SK-N-SH (cell line): Measurements from ENCODE around the gene YAP1. TPM values are rescaled to one million over a fixed set of nuclear protein-coding genes. Genes with fewer than 3 reads are reported as not detected.

Experiments
- ELF1 ChIP-seq: IDR thresholded peaks from 2 replicates; pipeline ENCODE4 v1.4.0; 2012
- EP300 ChIP-seq, 2 experiments: IDR thresholded peaks; 2 replicates each; pipeline versions ENCODE4 v1.4.0 to v1.6.1; 2012; ENCODE audit warnings: borderline replicate concordance in 1 of 2, low read depth in 1 of 2, low read length in 1 of 2
- FOSL2 ChIP-seq: IDR thresholded peaks from 2 replicates; pipeline ENCODE4 v1.4.0; 2012; ENCODE audit warnings: low read depth, mild to moderate bottlenecking, moderate library complexity, borderline replicate concordance
- FOXM1 ChIP-seq: IDR thresholded peaks from 2 replicates; pipeline ENCODE4 v1.4.0; 2012; ENCODE audit warnings: low read depth, mild to moderate bottlenecking
- GABPA ChIP-seq: IDR thresholded peaks from 2 replicates; pipeline ENCODE4 v1.4.0; 2012; ENCODE audit warnings: low read depth, mild to moderate bottlenecking
- MXI1 ChIP-seq: IDR thresholded peaks from 2 replicates; pipeline ENCODE4 v1.6.1; 2012; ENCODE audit warnings: mild to moderate bottlenecking, low read depth, low read length, improper control_type of control experiment
- NFIC ChIP-seq: IDR thresholded peaks from 2 replicates; pipeline ENCODE4 v1.4.0; 2012; ENCODE audit warnings: borderline replicate concordance
- NRF1 ChIP-seq: IDR thresholded peaks from 2 replicates; pipeline ENCODE4 v1.6.1; 2012; ENCODE audit warnings: low read depth, mild to moderate bottlenecking, low read length
- RAD21 ChIP-seq: IDR thresholded peaks from 2 replicates; pipeline ENCODE4 v1.6.1; 2012; ENCODE audit warnings: mild to moderate bottlenecking, low read length
- RFX5 ChIP-seq: IDR thresholded peaks from 2 replicates; pipeline ENCODE4 v1.6.1; 2012; ENCODE audit warnings: mild to moderate bottlenecking, improper control_type of control experiment, low read length
- RXRA ChIP-seq: IDR thresholded peaks from 2 replicates; pipeline ENCODE4 v1.4.0; 2012; ENCODE audit warnings: low read depth, mild to moderate bottlenecking, borderline replicate concordance
- SIN3A ChIP-seq: IDR thresholded peaks from 2 replicates; pipeline ENCODE4 v1.6.1; 2012; ENCODE audit warnings: low read depth, mild to moderate bottlenecking, low read length, moderate library complexity, borderline replicate concordance
- SMC3 ChIP-seq: IDR thresholded peaks from 2 replicates; pipeline ENCODE4 v1.6.1; 2012; ENCODE audit warnings: low read depth, low read length, improper control_type of control experiment
- TEAD4 ChIP-seq: IDR thresholded peaks from 2 replicates; pipeline ENCODE4 v1.4.0; 2012; ENCODE audit warnings: mild to moderate bottlenecking, borderline replicate concordance; ENCODE audit not compliant: insufficient read depth
- polyA plus RNA-seq, 3 experiments: library from polyadenylated mRNA; depleted of rRNA; stranded (reverse); fragments of >200 nt; gene quantifications; 2 replicates each; pipeline ENCODE4 v1.2.3, GENCODE V29; 2012
- TF ChIP-seq, protein P1 (sequence below): IDR thresholded peaks from 2 replicates; pipeline ENCODE4 v1.4.0; 2012; ENCODE audit warnings: low read depth, borderline replicate concordance
- TF ChIP-seq, protein P2 (sequence below): fragments of 200-600 bp; sonication (generic); IDR thresholded peaks from 2 replicates; pipeline ENCODE4 v1.6.1; 2017; ENCODE audit warnings: antibody characterized with exemption, mild to moderate bottlenecking, moderate library complexity
- TF ChIP-seq, protein P3 (sequence below): fragments of 150-350 bp; IDR thresholded peaks from 2 replicates; pipeline ENCODE4 v1.6.1; 2016; ENCODE audit warnings: mild to moderate bottlenecking, low read depth, low read length
- TF ChIP-seq, protein P4 (sequence below): IDR thresholded peaks from 2 replicates; pipeline ENCODE4; 2012
- TF ChIP-seq, protein P5 (sequence below): IDR thresholded peaks from 2 replicates; pipeline ENCODE4 v1.6.1; 2012; ENCODE audit warnings: mild to moderate bottlenecking, low read depth, low read length, moderate library complexity
- TF ChIP-seq, protein P6 (sequence below): fragments of 150-350 bp; IDR thresholded peaks from 2 replicates; pipeline ENCODE4 v1.6.1; 2017; ENCODE audit warnings: antibody characterized with exemption, low read length, low read depth, borderline replicate concordance

The YAP1 gene
- polyA plus RNA-seq, 1 of the 3 experiments (the other 2 are of a cell fraction): 53.2 TPM

DNA sequence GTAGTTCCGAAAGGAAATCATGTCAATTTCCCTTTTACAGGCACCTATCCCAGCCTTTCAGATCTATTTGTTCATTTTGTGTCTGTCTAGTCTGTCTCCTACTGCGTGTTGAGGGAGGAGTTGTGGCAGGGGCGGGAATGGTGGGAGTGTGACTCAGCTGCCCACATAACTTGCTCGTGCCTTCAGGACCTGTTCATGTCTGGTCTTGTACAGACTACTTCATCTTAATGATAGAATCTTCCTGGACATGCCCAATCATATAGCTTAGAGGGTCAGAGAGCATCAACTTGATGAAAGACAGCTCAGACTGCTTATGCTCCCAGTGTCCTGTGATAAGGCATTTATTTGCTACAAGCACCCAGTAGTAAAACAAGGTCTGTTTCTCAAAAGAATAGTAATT is 146.0 kb downstream of the YAP1 start (continued):
- TF ChIP-seq, protein P1, sequence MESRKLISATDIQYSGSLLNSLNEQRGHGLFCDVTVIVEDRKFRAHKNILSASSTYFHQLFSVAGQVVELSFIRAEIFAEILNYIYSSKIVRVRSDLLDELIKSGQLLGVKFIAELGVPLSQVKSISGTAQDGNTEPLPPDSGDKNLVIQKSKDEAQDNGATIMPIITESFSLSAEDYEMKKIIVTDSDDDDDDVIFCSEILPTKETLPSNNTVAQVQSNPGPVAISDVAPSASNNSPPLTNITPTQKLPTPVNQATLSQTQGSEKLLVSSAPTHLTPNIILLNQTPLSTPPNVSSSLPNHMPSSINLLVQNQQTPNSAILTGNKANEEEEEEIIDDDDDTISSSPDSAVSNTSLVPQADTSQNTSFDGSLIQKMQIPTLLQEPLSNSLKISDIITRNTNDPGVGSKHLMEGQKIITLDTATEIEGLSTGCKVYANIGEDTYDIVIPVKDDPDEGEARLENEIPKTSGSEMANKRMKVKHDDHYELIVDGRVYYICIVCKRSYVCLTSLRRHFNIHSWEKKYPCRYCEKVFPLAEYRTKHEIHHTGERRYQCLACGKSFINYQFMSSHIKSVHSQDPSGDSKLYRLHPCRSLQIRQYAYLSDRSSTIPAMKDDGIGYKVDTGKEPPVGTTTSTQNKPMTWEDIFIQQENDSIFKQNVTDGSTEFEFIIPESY: no peak
- TF ChIP-seq ELF1 (no peak), TEAD4 (no peak), GABPA (no peak), FOSL2 (peak; percentile 59; the same call in 1 of the 2 replicates), FOXM1 (0 out of 2 replicates have a peak, but pooled peaks have one; percentile 17), RFX5 (no peak), RAD21 (no peak), RXRA (no peak), SIN3A (no peak), NRF1 (no peak), EP300 (IDR thresholded peaks at IDR 0.05; ENCODE audit: borderline replicate concordance in 1 of 2, low read depth in 1 of 2, low read length in 1 of 2) (0 out of 4 replicates have a peak, but pooled peaks of 1 of the 2 experiments have one; percentile 14), MXI1 (no peak), SMC3 (no peak), NFIC (no peak)
- TF ChIP-seq, protein P2, sequence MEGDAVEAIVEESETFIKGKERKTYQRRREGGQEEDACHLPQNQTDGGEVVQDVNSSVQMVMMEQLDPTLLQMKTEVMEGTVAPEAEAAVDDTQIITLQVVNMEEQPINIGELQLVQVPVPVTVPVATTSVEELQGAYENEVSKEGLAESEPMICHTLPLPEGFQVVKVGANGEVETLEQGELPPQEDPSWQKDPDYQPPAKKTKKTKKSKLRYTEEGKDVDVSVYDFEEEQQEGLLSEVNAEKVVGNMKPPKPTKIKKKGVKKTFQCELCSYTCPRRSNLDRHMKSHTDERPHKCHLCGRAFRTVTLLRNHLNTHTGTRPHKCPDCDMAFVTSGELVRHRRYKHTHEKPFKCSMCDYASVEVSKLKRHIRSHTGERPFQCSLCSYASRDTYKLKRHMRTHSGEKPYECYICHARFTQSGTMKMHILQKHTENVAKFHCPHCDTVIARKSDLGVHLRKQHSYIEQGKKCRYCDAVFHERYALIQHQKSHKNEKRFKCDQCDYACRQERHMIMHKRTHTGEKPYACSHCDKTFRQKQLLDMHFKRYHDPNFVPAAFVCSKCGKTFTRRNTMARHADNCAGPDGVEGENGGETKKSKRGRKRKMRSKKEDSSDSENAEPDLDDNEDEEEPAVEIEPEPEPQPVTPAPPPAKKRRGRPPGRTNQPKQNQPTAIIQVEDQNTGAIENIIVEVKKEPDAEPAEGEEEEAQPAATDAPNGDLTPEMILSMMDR: no peak
- TF ChIP-seq, protein P3, sequence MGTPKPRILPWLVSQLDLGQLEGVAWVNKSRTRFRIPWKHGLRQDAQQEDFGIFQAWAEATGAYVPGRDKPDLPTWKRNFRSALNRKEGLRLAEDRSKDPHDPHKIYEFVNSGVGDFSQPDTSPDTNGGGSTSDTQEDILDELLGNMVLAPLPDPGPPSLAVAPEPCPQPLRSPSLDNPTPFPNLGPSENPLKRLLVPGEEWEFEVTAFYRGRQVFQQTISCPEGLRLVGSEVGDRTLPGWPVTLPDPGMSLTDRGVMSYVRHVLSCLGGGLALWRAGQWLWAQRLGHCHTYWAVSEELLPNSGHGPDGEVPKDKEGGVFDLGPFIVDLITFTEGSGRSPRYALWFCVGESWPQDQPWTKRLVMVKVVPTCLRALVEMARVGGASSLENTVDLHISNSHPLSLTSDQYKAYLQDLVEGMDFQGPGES: no peak
- TF ChIP-seq, protein P4, sequence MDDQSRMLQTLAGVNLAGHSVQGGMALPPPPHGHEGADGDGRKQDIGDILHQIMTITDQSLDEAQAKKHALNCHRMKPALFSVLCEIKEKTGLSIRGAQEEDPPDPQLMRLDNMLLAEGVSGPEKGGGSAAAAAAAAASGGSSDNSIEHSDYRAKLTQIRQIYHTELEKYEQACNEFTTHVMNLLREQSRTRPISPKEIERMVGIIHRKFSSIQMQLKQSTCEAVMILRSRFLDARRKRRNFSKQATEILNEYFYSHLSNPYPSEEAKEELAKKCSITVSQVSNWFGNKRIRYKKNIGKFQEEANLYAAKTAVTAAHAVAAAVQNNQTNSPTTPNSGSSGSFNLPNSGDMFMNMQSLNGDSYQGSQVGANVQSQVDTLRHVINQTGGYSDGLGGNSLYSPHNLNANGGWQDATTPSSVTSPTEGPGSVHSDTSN: peak; percentile 57
- TF ChIP-seq, protein P5, sequence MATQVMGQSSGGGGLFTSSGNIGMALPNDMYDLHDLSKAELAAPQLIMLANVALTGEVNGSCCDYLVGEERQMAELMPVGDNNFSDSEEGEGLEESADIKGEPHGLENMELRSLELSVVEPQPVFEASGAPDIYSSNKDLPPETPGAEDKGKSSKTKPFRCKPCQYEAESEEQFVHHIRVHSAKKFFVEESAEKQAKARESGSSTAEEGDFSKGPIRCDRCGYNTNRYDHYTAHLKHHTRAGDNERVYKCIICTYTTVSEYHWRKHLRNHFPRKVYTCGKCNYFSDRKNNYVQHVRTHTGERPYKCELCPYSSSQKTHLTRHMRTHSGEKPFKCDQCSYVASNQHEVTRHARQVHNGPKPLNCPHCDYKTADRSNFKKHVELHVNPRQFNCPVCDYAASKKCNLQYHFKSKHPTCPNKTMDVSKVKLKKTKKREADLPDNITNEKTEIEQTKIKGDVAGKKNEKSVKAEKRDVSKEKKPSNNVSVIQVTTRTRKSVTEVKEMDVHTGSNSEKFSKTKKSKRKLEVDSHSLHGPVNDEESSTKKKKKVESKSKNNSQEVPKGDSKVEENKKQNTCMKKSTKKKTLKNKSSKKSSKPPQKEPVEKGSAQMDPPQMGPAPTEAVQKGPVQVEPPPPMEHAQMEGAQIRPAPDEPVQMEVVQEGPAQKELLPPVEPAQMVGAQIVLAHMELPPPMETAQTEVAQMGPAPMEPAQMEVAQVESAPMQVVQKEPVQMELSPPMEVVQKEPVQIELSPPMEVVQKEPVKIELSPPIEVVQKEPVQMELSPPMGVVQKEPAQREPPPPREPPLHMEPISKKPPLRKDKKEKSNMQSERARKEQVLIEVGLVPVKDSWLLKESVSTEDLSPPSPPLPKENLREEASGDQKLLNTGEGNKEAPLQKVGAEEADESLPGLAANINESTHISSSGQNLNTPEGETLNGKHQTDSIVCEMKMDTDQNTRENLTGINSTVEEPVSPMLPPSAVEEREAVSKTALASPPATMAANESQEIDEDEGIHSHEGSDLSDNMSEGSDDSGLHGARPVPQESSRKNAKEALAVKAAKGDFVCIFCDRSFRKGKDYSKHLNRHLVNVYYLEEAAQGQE: no peak
- TF ChIP-seq, protein P6, sequence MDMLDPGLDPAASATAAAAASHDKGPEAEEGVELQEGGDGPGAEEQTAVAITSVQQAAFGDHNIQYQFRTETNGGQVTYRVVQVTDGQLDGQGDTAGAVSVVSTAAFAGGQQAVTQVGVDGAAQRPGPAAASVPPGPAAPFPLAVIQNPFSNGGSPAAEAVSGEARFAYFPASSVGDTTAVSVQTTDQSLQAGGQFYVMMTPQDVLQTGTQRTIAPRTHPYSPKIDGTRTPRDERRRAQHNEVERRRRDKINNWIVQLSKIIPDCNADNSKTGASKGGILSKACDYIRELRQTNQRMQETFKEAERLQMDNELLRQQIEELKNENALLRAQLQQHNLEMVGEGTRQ: no peak
